Fibroblast of skin of right biceps (primary cell): ENCODE data around the gene CTPS1.

ENCODE experiments used
- DNase-seq: peaks from one replicate; pipeline ENCODE4 v3.0.0-alpha.2; 2013

The CTPS1 gene

GRCh38 chr1:41003127-41003639, 23.7 kb downstream of the CTPS1 start:
- DNase-seq, result no peak

GRCh38 chr1:41003640-41004220, 24.2 kb downstream of the CTPS1 start:
- DNase-seq, result peak; percentile 100

DNA sequence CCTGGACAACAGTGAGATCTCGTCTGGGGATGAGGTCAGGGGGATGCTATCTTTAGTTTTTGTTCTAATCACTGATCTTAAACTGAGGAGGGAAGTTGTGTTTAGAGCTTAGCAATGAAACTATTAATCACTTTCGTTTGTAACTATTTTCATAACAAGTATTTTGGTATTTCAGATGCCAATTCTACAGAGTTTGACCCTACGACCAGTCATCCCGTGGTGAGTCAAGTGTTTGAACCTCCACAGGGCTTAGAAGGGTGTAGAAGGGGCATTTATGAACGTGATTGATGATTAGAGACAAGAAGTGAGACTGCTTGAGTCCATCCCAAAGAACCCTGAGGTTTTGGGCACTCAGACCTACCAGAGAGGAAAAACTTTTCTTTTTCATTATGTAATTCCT, 26.4 kb downstream of the CTPS1 start:
- DNase-seq, result no peak

DNA sequence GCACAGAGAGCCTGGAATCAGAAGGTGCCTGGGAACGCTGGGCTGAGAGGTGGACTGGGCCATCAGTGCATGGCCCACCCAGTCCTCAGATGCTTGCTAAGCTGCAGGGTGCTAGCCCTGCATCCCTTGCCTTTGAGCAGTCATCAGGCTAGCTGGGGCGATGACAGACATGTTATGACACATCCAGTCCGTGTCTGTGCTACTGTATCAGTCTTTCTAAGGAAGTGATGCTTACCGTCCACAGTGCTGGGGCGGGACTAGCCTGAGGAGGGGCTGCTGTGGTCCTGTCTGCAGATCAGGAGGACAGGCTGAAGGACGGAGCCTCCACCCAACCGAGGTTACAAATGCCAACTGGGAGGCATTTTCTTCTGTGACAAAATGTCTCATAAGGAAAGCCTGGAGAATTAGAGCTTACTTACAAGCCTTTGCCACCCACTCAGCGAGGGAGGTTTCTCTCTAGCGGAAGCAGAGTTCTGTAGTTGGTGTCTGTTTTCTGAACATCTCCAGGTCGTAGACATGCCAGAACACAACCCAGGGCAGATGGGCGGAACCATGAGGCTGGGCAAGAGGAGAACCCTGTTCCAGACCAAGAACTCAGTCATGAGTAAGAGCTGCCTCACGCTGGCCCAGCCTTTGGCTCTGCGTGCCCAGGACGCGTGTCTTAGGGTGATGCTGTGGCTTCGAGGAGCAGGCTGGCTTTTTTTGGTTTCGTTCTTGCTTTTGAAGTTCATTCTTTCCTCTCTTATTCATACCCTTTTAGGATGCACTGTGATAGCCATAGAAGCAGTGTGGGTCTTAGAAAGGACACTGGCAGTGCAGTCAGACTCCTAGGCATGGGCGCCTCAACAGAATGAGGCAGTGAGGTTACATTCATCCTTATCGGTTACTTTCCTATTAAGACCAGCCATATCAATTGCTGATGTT, 27.7 kb downstream of the CTPS1 start:
- DNase-seq, result peak; percentile 43

DNA sequence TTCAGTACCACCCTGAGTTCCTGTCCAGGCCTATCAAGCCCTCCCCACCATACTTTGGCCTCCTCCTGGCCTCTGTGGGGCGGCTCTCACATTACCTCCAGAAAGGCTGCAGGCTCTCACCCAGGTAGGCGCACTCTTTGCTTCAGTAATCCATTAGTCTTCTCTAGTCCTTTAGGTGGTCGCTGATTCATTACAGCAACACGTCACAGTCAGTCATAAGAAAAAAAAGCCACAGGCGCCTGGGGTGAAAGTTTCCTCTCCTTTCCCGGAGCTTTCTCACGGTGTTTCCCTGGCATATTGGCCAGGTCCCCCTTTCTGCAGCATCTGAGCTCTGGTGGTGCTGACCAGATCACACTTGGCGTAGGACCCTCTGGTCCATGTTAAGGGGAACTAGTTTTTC, 30.0 kb downstream of the CTPS1 start:
- no peak for DNase-seq

DNA sequence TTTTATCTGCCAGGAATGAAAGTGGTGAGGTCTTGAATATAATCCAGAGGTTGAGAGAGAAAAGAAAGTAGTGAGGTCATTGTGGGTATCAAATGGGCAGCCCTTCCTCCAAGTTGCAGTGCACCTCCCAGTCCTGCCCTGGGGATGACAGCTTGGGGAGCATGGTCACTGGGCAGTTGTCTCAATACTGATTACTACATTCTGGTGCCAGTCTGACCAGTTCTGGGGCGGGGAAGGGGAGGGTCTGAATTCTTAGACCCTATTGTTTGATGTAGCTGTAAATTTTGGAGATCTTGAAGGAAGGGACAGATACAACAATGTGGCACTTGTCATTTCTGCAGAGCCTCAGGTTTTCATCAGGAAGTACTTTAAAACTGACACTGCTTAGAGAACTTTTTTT, 30.8 kb downstream of the CTPS1 start:
- no peak for DNase-seq

DNA sequence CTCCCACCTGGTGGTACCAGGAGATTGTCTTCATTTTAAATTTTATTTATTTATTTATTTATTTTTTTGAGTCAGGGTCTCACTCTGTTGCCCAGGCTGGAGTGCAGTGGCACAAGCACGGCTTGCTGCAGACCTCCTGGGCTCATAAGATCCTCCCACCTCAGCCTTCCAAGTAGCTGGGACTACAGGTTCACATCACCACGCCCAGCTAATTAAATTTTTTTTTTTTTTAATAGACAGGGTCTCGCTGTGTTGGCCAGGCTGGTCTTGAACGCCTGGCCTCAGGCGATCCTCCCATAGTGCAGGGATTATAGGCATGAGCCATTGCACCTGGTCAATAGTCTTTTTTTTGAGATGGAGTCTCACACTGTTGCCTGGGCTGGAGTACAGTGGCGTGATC, 33.5 kb downstream of the CTPS1 start:
- DNase-seq, result no peak

- DNase-seq, result no peak
Measured at GRCh38 chr1:41013796-41014195, 34.3 kb downstream of the CTPS1 start.

- no peak for DNase-seq
Measured at GRCh38 chr1:41014871-41015270, 35.4 kb downstream of the CTPS1 start.

- DNase-seq, result no peak
Measured at GRCh38 chr1:41015281-41015896, 35.9 kb downstream of the CTPS1 start.

DNA sequence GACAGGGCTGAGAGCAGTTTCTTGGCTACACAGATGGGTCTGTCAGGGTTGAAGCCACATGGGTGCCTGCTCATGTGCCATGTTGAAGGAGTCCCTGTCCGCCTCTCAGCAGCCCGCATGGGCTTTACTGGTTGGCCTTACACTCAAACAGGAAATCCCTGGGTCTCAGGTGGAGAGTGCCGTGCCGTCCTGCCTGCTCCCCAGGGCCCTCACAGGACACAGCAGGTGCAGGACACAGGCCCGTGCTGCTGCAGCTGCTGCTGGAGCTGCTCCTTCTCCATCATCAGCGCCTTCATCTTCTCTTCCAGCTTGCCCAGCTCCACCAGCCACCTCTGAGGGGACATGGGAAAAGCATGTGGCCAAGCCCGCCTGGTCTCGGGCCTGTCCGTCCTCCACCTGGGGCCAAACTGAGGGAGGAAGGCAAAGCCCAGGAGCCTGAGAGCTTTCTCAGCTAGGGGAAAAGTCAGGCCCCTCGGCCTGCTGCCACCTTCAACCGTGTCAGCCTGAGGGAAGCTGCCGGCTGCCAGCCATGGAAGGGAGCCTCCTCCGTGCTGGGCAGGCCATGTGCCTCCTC, 36.5 kb downstream of the CTPS1 start:
- DNase-seq, result no peak

GRCh38 chr1:41017141-41018017, 37.9 kb downstream of the CTPS1 start:
- no peak for DNase-seq

DNA sequence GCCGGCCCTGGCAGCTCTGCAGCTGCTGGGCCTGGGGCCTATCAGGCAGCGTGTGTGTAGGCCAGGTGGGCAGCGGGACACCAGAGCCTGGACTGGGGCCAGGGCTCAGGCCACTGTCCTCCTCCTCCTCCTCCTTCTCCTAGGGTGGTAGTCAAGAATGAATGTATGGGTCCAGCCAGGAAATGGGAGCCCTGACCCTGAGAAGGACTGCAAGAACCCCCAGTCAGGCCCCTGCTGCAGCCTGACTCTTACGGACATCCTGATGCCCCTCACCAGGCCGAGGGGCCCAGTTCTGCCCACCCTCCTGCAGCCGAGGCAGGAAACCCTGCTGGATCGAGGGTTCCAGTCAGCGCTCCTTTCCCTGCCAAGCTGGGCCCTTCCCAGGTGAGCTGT, 38.5 kb downstream of the CTPS1 start:
- no peak for DNase-seq

DNA sequence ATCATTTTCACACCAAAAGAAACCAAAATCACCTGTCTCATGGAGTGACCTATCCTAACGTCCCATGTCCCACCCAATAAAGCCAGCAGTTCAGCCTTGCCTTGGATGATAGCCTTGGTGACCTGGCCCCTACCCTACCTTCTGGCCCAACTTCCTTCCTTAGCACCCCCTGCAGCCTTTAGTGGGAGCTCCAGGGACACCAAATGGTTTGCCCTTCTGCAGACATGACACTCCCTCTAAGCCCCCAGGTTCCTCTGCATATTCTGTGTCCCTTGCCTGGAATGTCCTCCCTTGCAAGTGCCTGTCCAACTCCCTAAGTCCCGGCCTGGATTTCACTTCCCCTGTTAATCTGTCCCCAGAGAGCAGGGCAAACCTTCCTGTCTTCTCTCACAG, 39.9 kb downstream of the CTPS1 start:
- no peak for DNase-seq

DNA sequence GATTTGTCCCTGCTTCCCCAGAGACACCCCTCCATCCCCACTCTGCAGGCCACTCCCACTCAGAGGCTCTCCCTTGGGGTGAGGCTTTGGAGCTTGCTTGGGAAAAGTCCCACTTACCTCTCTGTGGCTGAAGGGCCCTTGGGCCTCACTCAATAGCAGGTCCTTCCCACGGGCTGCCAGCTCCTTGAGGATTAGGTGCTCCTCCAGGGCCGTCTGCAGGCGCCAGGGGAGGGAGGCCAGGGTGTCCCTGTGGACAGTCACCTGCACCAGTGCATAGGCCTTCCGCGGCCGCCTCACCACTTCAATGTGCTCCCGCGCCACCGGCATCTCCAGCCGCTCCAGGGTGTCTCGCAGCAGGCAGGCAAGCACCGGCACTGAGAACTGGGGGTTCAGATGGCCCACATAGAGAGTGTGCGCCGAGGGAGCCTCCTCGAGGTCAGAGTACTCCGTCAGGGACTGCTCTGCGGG, 40.6 kb downstream of the CTPS1 start:
- no peak for DNase-seq

GRCh38 chr1:41020654-41021053, 41.2 kb downstream of the CTPS1 start:
- no peak for DNase-seq

- DNase-seq, result peak; percentile 29
Measured at GRCh38 chr1:41021526-41022308, 42.2 kb downstream of the CTPS1 start, which contains the start of gene SLFNL1. Gene SLFNL1 (minus strand): TSS chr1:41021725. CDS start chr1:41020660, 1,065 bp downstream.

DNA sequence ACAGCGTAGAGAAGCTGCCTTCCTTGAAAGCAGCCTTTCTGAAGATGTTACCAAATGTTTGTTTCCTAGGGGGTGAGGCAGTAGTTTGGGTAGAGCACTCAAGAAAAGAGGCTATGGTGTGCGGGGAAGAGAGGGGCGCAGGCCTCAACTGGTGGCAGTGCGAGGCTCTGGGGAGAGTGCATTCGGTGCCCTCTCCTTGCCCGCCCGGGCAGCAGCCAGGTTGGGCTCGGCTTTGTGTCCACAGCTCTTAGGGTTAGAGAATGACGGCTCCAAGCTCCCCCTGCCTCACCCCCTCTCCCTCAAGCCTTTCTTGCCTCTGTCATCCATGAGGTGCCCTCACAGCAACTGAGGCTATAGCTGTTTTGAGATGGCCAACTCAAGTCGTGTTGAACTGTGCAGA, 42.9 kb downstream of the CTPS1 start:
- no peak for DNase-seq

DNA sequence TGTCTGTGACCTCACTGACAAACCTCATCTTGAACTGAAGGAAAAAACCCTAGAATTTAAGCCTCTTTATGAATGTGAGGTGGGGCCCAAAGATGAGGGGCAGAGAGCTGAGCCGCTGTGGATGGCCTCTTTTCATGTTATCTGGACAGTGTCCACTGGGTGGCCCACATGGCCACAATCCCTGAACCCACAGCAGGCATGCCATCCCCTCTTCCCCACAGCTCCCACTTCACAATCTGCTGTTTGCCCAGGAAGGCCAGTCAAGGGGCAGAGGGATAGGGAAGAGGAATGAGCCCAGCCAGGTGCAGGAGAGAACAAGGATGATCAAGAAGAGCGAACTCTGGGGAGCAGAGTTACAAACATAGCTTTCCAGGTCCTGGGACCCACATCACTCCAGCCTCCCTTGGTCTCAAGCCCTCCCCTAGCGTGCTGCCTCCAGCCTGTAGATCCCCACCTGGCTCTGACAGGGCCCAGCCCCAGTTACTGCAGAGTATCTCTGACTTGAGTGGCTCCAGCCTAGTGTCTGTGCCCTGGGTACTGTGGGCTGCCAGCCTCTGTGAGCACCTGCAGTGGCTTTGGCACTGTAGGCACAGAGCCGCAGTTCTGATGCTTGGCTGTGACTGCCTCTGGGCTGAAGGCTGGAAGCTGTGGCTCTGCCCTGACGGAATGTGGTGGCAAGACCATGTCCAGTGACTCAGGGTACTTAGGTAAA, 43.9 kb downstream of the CTPS1 start:
- DNase-seq, result peak; percentile 28

DNA sequence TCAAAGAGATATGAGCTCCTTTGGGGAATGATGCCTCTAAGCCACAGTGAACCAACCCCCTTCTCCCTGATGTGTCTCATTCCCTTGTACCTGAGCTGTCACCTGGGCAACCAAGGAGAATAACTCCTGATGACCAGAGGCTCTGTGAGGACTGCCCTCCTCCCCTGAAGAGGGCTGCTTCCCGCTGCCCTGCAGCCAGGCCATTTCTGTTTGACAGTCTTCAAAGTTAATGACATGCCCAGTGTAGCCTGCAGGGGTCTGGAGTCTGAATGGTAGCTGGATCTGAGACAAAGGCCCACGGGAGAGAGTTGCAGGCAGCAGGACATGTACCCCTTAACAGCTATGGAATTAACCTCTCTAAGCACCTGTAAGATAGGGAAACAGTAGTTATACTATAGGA, 45.5 kb downstream of the CTPS1 start:
- DNase-seq, result no peak
